K562 (cell line): ENCODE measurements around the gene MRFAP1. TPM values are rescaled to one million over a fixed set of nuclear protein-coding genes. Genes with fewer than 3 reads are reported as not detected.

Experiments
- ATF7 ChIP-seq: fragments of 450-650 bp; IDR thresholded peaks from 2 replicates; pipeline ENCODE4 v1.7.1; 2014; ENCODE audit warnings: mild to moderate bottlenecking, moderate library complexity
- CEBPB ChIP-seq: fragments of 450-650 bp; IDR thresholded peaks from 2 replicates; pipeline ENCODE4 v1.6.1; 2016; ENCODE audit warnings: missing genetic modification characterization, missing compliant biosample characterization
- ERF ChIP-seq: fragments of 450-650 bp; formaldehyde crosslinking; IDR thresholded peaks from 2 replicates; pipeline ENCODE4 v1.4.0; 2020; ENCODE audit warnings: mild to moderate bottlenecking, mixed read lengths
- ESRRA ChIP-seq: fragments of 450-650 bp; IDR thresholded peaks from 2 replicates; pipeline ENCODE4 v1.6.1; 2014; ENCODE audit warnings: low read depth, mild to moderate bottlenecking, moderate library complexity, borderline replicate concordance
- SREBF2 ChIP-seq: sonication (generic); formaldehyde crosslinking; IDR thresholded peaks from 2 replicates; pipeline ENCODE4 v1.4.0; 2020; ENCODE audit warnings: mild to moderate bottlenecking, missing genetic modification reagents
- ZNF174 ChIP-seq: fragments of 250-450 bp; sonication (Bioruptor Pico); IDR thresholded peaks from 2 replicates; pipeline ENCODE4 v1.4.0; 2020; ENCODE audit warnings: mild to moderate bottlenecking
- ZNF253 ChIP-seq: fragments of 250-450 bp; sonication (Bioruptor Pico); conservative IDR thresholded peaks from 2 replicates; pipeline ENCODE4 v1.6.1; 2021; ENCODE audit warnings: mild to moderate bottlenecking
- ZNF316 ChIP-seq: fragments of 450-650 bp; IDR thresholded peaks from 2 replicates; pipeline ENCODE4 v1.6.1; 2016
- polyA plus RNA-seq, 8 experiments: library from polyadenylated mRNA; depleted of rRNA in 4 of 8; stranded (reverse) in 5 of 8; unstranded in 3 of 8; fragments of >200 nt; fragmentation: Nextera tagmentation in 2 of 8; fragmentation: Illumina TruSeq in 1 of 8; extraction: Ambion mirVana in 2 of 8; extraction: Trizol in 1 of 8; gene quantifications; 2 replicates each; pipeline versions ENCODE4 v1.2.1 to v1.2.3, GENCODE V29; 2011 to 2014; ENCODE audit warnings: inconsistent platforms in 1 of 8, missing spikeins in 1 of 8
- total RNA-seq, 7 experiments: library from RNA; depleted of rRNA in 6 of 7; stranded (reverse); fragments of >200 nt in 6 of 7; fragmentation: Illumina TruSeq in 2 of 7; extraction: Trizol in 2 of 7; gene quantifications; 2 replicates each; pipeline versions ENCODE4 v1.2.1 to v1.2.3, GENCODE V29; 2011 to 2021; ENCODE audit warnings: low replicate concordance in 1 of 7
- TF ChIP-seq, protein P1 (sequence below): fragments of 200-600 bp; sonication (generic); IDR thresholded peaks from one replicate; pipeline ENCODE4 v1.6.1; 2012; ENCODE audit warnings: mild to moderate bottlenecking, low read depth, low read length, inconsistent platforms
- TF ChIP-seq, protein P2 (sequence below), 2 experiments: IDR thresholded peaks in 1 of 2; conservative IDR thresholded peaks in 1 of 2; 2 replicates each; pipeline ENCODE4 v1.6.1; 2016; ENCODE audit warnings: low read depth in 2 of 2, mild to moderate bottlenecking in 1 of 2, missing compliant biosample characterization in 1 of 2, missing genetic modification characterization in 1 of 2, moderate library complexity in 1 of 2

The MRFAP1 gene
- total and polyA plus RNA-seq, 9 of the 15 experiments (the other 6 are each of a cell fraction or from before 2014, with no cell fraction given), result 46.0 to 270 (median 151) TPM

DNA sequence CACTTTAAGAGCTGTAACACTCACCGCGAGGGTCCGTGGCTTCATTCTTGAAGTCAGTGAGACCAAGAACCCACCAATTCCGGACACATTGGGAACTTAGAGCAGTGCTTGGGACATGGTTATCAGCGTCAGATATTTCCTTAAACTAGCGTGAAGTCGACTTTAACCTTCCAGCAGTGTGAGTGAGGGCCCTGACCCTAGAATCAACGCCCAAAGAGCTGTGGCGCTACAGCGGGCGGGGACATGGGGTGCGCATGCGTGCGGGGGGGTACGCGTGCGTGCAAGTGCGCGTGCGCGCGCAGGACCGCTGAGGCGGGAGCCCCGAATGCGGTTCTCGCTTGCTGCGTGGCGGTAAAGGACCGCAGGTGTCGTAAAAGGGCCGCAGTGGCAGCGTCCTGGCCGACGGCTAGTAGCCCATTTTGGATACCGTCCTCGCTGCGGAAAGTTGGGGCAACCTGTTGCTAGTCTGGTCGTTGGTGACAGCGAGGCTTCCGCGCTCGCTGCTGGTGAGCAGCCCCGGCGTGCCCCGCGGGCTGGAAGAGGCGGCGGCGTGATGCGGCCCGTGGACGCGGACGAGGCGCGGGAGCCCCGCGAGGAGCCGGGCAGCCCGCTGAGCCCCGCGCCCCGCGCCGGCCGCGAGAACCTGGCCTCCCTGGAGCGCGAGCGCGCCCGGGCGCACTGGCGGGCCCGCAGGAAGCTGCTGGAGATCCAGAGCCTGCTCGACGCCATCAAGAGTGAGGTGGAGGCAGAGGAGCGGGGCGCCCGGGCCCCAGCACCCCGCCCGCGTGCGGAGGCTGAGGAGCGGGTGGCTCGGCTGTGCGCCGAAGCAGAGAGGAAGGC, 33.4 kb downstream of the MRFAP1 start (continued):
- TF ChIP-seq, protein P1, sequence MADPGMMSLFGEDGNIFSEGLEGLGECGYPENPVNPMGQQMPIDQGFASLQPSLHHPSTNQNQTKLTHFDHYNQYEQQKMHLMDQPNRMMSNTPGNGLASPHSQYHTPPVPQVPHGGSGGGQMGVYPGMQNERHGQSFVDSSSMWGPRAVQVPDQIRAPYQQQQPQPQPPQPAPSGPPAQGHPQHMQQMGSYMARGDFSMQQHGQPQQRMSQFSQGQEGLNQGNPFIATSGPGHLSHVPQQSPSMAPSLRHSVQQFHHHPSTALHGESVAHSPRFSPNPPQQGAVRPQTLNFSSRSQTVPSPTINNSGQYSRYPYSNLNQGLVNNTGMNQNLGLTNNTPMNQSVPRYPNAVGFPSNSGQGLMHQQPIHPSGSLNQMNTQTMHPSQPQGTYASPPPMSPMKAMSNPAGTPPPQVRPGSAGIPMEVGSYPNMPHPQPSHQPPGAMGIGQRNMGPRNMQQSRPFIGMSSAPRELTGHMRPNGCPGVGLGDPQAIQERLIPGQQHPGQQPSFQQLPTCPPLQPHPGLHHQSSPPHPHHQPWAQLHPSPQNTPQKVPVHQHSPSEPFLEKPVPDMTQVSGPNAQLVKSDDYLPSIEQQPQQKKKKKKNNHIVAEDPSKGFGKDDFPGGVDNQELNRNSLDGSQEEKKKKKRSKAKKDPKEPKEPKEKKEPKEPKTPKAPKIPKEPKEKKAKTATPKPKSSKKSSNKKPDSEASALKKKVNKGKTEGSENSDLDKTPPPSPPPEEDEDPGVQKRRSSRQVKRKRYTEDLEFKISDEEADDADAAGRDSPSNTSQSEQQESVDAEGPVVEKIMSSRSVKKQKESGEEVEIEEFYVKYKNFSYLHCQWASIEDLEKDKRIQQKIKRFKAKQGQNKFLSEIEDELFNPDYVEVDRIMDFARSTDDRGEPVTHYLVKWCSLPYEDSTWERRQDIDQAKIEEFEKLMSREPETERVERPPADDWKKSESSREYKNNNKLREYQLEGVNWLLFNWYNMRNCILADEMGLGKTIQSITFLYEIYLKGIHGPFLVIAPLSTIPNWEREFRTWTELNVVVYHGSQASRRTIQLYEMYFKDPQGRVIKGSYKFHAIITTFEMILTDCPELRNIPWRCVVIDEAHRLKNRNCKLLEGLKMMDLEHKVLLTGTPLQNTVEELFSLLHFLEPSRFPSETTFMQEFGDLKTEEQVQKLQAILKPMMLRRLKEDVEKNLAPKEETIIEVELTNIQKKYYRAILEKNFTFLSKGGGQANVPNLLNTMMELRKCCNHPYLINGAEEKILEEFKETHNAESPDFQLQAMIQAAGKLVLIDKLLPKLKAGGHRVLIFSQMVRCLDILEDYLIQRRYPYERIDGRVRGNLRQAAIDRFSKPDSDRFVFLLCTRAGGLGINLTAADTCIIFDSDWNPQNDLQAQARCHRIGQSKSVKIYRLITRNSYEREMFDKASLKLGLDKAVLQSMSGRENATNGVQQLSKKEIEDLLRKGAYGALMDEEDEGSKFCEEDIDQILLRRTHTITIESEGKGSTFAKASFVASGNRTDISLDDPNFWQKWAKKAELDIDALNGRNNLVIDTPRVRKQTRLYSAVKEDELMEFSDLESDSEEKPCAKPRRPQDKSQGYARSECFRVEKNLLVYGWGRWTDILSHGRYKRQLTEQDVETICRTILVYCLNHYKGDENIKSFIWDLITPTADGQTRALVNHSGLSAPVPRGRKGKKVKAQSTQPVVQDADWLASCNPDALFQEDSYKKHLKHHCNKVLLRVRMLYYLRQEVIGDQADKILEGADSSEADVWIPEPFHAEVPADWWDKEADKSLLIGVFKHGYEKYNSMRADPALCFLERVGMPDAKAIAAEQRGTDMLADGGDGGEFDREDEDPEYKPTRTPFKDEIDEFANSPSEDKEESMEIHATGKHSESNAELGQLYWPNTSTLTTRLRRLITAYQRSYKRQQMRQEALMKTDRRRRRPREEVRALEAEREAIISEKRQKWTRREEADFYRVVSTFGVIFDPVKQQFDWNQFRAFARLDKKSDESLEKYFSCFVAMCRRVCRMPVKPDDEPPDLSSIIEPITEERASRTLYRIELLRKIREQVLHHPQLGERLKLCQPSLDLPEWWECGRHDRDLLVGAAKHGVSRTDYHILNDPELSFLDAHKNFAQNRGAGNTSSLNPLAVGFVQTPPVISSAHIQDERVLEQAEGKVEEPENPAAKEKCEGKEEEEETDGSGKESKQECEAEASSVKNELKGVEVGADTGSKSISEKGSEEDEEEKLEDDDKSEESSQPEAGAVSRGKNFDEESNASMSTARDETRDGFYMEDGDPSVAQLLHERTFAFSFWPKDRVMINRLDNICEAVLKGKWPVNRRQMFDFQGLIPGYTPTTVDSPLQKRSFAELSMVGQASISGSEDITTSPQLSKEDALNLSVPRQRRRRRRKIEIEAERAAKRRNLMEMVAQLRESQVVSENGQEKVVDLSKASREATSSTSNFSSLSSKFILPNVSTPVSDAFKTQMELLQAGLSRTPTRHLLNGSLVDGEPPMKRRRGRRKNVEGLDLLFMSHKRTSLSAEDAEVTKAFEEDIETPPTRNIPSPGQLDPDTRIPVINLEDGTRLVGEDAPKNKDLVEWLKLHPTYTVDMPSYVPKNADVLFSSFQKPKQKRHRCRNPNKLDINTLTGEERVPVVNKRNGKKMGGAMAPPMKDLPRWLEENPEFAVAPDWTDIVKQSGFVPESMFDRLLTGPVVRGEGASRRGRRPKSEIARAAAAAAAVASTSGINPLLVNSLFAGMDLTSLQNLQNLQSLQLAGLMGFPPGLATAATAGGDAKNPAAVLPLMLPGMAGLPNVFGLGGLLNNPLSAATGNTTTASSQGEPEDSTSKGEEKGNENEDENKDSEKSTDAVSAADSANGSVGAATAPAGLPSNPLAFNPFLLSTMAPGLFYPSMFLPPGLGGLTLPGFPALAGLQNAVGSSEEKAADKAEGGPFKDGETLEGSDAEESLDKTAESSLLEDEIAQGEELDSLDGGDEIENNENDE, result peak; percentile 32
- TF ChIP-seq SREBF2 (CRISPR knock-in tag) (no peak), ESRRA (peak; percentile 80; the same call in 1 of the 2 replicates), CEBPB (tag) (no peak), ZNF253 (CRISPR knock-in tag) (no peak), ZNF316 (peak; percentile 18; the same call in 1 of the 2 replicates), ERF (CRISPR knock-in tag) (peak; percentile 39; the same call in 1 of the 2 replicates), ZNF174 (CRISPR knock-in tag) (0 out of 2 replicates have a peak, but pooled peaks have one; percentile 21), ATF7 (peak; percentile 74; the same call in 1 of the 2 replicates)
- TF ChIP-seq, protein P2, sequence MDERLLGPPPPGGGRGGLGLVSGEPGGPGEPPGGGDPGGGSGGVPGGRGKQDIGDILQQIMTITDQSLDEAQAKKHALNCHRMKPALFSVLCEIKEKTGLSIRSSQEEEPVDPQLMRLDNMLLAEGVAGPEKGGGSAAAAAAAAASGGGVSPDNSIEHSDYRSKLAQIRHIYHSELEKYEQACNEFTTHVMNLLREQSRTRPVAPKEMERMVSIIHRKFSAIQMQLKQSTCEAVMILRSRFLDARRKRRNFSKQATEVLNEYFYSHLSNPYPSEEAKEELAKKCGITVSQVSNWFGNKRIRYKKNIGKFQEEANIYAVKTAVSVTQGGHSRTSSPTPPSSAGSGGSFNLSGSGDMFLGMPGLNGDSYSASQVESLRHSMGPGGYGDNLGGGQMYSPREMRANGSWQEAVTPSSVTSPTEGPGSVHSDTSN (CRISPR knock-in tag; IDR thresholded peaks at IDR 0.05; ENCODE audit: low read depth), result no peak
- TF ChIP-seq, protein P2 (tag; conservative IDR thresholded peaks at IDR 0.05; ENCODE audit: low read depth), result no peak
